ENCODE results near the gene YJEFN3.

- TF ChIP-seq TAF1 (IDR thresholded peaks at IDR 0.05; ENCODE audit: low read depth, low read length) (no peak), POLR2A (IDR thresholded peaks at IDR 0.05; ENCODE audit: low read depth, low read length) (no peak), POLR2AphosphoS5 (IDR thresholded peaks at IDR 0.05; ENCODE audit: low read depth, low read length) (no peak)
These were observed 4.3 kb downstream of the YJEFN3 start for GRCh38 chr19:19532806-19533701.

All from GM12891 (cell line).